DMS 273 treated with DMSO at 0.1 percent for 48 hours (cell line): Measurements from ENCODE around the gene RBBP6.
"Not testable (repeated sequence)": the region's sequence is repeated elsewhere in the genome, so short reads cannot be mapped to it uniquely, and the experiment has no call there.

ENCODE experiments used
- DNase-seq: peaks from one replicate; lab custom pipeline; 2025; lab: John Stamatoyannopoulos, UW

The RBBP6 gene

GRCh38 chr16:24568392-24568791 is 29.0 kb downstream of the RBBP6 start:
- DNase-seq = no peak

GRCh38 chr16:24571096-24571495 is 31.7 kb downstream of the RBBP6 start:
- DNase-seq = no peak

GRCh38 chr16:24572069-24572468 is 32.7 kb downstream of the RBBP6 start:
- DNase-seq = no peak

GRCh38 chr16:24573141-24573540 is 33.8 kb downstream of the RBBP6 start:
- DNase-seq = no peak

GRCh38 chr16:24574515-24575485 is 35.4 kb downstream of the RBBP6 start:
- not testable (repeated sequence) for DNase-seq

GRCh38 chr16:24575791-24576190 is 36.4 kb downstream of the RBBP6 start:
- DNase-seq = not testable (repeated sequence)

- DNase-seq = no peak
Observed at GRCh38 chr16:24577167-24577566, 37.8 kb downstream of the RBBP6 start.

- DNase-seq = no peak
Observed at GRCh38 chr16:24580665-24581064, 41.3 kb downstream of the RBBP6 start.

- DNase-seq = no peak
Observed at GRCh38 chr16:24583494-24583893, 44.1 kb downstream of the RBBP6 start.

GRCh38 chr16:24589997-24590396 is 50.6 kb downstream of the RBBP6 start:
- no peak for DNase-seq

- DNase-seq = no peak
Observed at GRCh38 chr16:24598777-24599437, 59.5 kb downstream of the RBBP6 start.

GRCh38 chr16:24609417-24609739 is 70.0 kb downstream of the RBBP6 start:
- no peak for DNase-seq

GRCh38 chr16:24609740-24610415 is 70.5 kb downstream of the RBBP6 start:
- peak; percentile 46 for DNase-seq

- no peak for DNase-seq
Observed at GRCh38 chr16:24610416-24610755, 71.0 kb downstream of the RBBP6 start.

GRCh38 chr16:24611310-24611709 is 71.9 kb downstream of the RBBP6 start:
- DNase-seq = no peak

- DNase-seq = no peak
Observed at GRCh38 chr16:24612656-24613055, 73.3 kb downstream of the RBBP6 start.

- not testable (repeated sequence) for DNase-seq
Observed at GRCh38 chr16:24613267-24613666, 73.9 kb downstream of the RBBP6 start.

GRCh38 chr16:24617502-24617901 is 78.1 kb downstream of the RBBP6 start:
- DNase-seq = no peak
